WTC11 (cell line): ENCODE data around the gene CELF2.

Experiments used
- CREM ChIP-seq: sonication (generic); formaldehyde crosslinking; IDR thresholded peaks from 2 replicates; pipeline ENCODE4 v1.8.1; 2022; ENCODE audit warnings: mild to moderate bottlenecking, missing genetic modification reagents, moderate library complexity
- CTCF ChIP-seq: fragments of 200-600 bp; IDR thresholded peaks from 2 replicates; pipeline ENCODE4 v1.8.0; 2022; ENCODE audit warnings: antibody characterized with exemption
- FOXJ3 ChIP-seq: sonication (generic); formaldehyde crosslinking; IDR thresholded peaks from 2 replicates; pipeline ENCODE4 v1.9.0; 2021; ENCODE audit warnings: missing genetic modification reagents, mild to moderate bottlenecking, borderline replicate concordance
- NR1H2 ChIP-seq: sonication (generic); formaldehyde crosslinking; IDR thresholded peaks from 2 replicates; pipeline ENCODE4 v1.9.0; 2021; ENCODE audit warnings: mild to moderate bottlenecking, moderate library complexity, missing genetic modification reagents
- NR3C1 ChIP-seq: sonication (generic); formaldehyde crosslinking; conservative IDR thresholded peaks from 2 replicates; pipeline ENCODE4 v1.8.1; 2023; ENCODE audit warnings: low read depth, mild to moderate bottlenecking, missing genetic modification reagents
- SP1 ChIP-seq: sonication (generic); formaldehyde crosslinking; conservative IDR thresholded peaks from 2 replicates; pipeline ENCODE4 v1.8.1; 2022; ENCODE audit warnings: missing genetic modification reagents
- ZNF121 ChIP-seq: sonication (generic); formaldehyde crosslinking; IDR thresholded peaks from 2 replicates; pipeline ENCODE4 v1.8.0; 2023; ENCODE audit warnings: missing genetic modification reagents
- ZNF219 ChIP-seq: sonication (generic); formaldehyde crosslinking; IDR thresholded peaks from 2 replicates; pipeline ENCODE4 v1.8.0; 2023; ENCODE audit warnings: missing genetic modification reagents, mild to moderate bottlenecking, borderline replicate concordance
- TF ChIP-seq, protein P1 (sequence below): sonication (generic); formaldehyde crosslinking; IDR thresholded peaks from 2 replicates; pipeline ENCODE4 v1.8.1; 2022; ENCODE audit warnings: missing genetic modification reagents, borderline replicate concordance

GRCh38 chr10:11231285-11231684 is 213.6 kb downstream of the CELF2 start:
- no peak for TF ChIP-seq ZNF219 (CRISPR knock-in tag)
- TF ChIP-seq CTCF: no peak
- no peak for TF ChIP-seq ZNF121 (CRISPR knock-in tag)
- TF ChIP-seq, protein P1, sequence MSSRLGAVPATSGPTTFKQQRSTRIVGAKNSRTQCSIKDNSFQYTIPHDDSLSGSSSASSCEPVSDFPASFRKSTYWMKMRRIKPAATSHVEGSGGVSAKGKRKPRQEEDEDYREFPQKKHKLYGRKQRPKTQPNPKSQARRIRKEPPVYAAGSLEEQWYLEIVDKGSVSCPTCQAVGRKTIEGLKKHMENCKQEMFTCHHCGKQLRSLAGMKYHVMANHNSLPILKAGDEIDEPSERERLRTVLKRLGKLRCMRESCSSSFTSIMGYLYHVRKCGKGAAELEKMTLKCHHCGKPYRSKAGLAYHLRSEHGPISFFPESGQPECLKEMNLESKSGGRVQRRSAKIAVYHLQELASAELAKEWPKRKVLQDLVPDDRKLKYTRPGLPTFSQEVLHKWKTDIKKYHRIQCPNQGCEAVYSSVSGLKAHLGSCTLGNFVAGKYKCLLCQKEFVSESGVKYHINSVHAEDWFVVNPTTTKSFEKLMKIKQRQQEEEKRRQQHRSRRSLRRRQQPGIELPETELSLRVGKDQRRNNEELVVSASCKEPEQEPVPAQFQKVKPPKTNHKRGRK (CRISPR knock-in tag): no peak
- TF ChIP-seq NR1H2 (CRISPR knock-in tag): no peak
- TF ChIP-seq FOXJ3: no peak
- no peak for TF ChIP-seq CREM
- TF ChIP-seq NR3C1 (CRISPR knock-in tag): no peak
- no peak for TF ChIP-seq SP1 (CRISPR knock-in tag)
